Measurements from ENCODE around the gene CRY2.

Gene CRY2

GRCh38 chr11:45844822-45845578 is 2.3 kb upstream of the CRY2 start:
- Histone ChIP-seq H3K27me3 (ENCODE audit: insufficient read depth, low read depth, severe bottlenecking) (no peaks in the 10 kb centered on the region), H3K9me3 (ENCODE audit: severe bottlenecking) (no peaks in the 10 kb centered on the region), H3K4me3 (ENCODE audit: low read depth, low read length) (no peak overlapping the region), H3K36me3 (peaks cover 2% of the 10 kb centered on the region; the same call in 1 of the 2 replicates), H3K27ac (no peak overlapping the region)
- no peak for TF ChIP-seq CTCF (IDR thresholded peaks at IDR 0.05; ENCODE audit: low read depth, low read length)
- DNase-seq, result no peak

- H3K27me3 ChIP-seq (ENCODE audit: insufficient read depth, low read depth, severe bottlenecking), result no peaks in the 10 kb centered on the region
- H3K27ac ChIP-seq, result peak overlapping the region; percentile 20; the same call in 1 of the 2 replicates
- peak overlapping the region; percentile 95 for H3K4me3 ChIP-seq (ENCODE audit: low read depth, low read length)
- H3K36me3 ChIP-seq, result peaks cover 2% of the 10 kb centered on the region; the same call in 1 of the 2 replicates
- TF ChIP-seq CTCF (IDR thresholded peaks at IDR 0.05; ENCODE audit: low read depth, low read length), result no peak
- DNase-seq, result peak; percentile 26
- H3K9me3 ChIP-seq (ENCODE audit: severe bottlenecking), result no peaks in the 10 kb centered on the region
Measured at GRCh38 chr11:45846174-45846675, 1.1 kb upstream of the CRY2 start.

GRCh38 chr11:45847911-45848316 is 639 bp downstream of the CRY2 start:
- TF ChIP-seq CTCF (IDR thresholded peaks at IDR 0.05; ENCODE audit: low read depth, low read length), result 0 out of 2 replicates have a peak, but pooled peaks have one; percentile 8
- H3K4me3 ChIP-seq (ENCODE audit: low read depth, low read length), result peak overlapping the region; percentile 95
- peaks cover 2% of the 10 kb centered on the region; the same call in 1 of the 2 replicates for H3K36me3 ChIP-seq
- no peaks in the 10 kb centered on the region for H3K9me3 ChIP-seq (ENCODE audit: severe bottlenecking)
- peak overlapping the region; percentile 62 for H3K27ac ChIP-seq
- DNase-seq, result peak; percentile 21
- H3K27me3 ChIP-seq (ENCODE audit: insufficient read depth, low read depth, severe bottlenecking), result no peaks in the 10 kb centered on the region

GRCh38 chr11:45848654-45849081 is 1.4 kb downstream of the CRY2 start:
- no peak overlapping the region for H3K4me3 ChIP-seq (ENCODE audit: low read depth, low read length)

GRCh38 chr11:45850446-45850845 is 3.2 kb downstream of the CRY2 start:
- no peak for TF ChIP-seq CTCF (IDR thresholded peaks at IDR 0.05; ENCODE audit: low read depth, low read length)
- DNase-seq, result no peak
- Histone ChIP-seq H3K9me3 (ENCODE audit: severe bottlenecking) (no peaks in the 10 kb centered on the region), H3K36me3 (peaks cover 2% of the 10 kb centered on the region; the same call in 1 of the 2 replicates), H3K4me3 (ENCODE audit: low read depth, low read length) (no peak overlapping the region), H3K27ac (no peak overlapping the region), H3K27me3 (ENCODE audit: insufficient read depth, low read depth, severe bottlenecking) (no peaks in the 10 kb centered on the region)

More at GRCh38 chr11:45848654-45849081, 1.4 kb downstream of the CRY2 start:
- TF ChIP-seq CTCF (IDR thresholded peaks at IDR 0.05; ENCODE audit: low read depth, low read length), result no peak
- Histone ChIP-seq H3K36me3 (peaks cover 2% of the 10 kb centered on the region; the same call in 1 of the 2 replicates), H3K27ac (no peak overlapping the region), H3K9me3 (ENCODE audit: severe bottlenecking) (no peaks in the 10 kb centered on the region), H3K27me3 (ENCODE audit: insufficient read depth, low read depth, severe bottlenecking) (no peaks in the 10 kb centered on the region)
- no peak for DNase-seq

All from WERI-Rb-1 (cell line).